Right lobe of liver (tissue), 4 donors: Measurements from ENCODE around the gene DSE.

ENCODE experiments used
- POLR2A ChIP-seq: fragments of 450-650 bp; IDR thresholded peaks from one replicate; pipeline ENCODE4 v1.6.1; 2017; ENCODE audit warnings: antibody characterized with exemption, mild to moderate bottlenecking
- TF ChIP-seq, protein P1 (sequence below), 4 donors: fragments of 200-600 bp in 3 of 4; fragments of 450-650 bp in 1 of 4; IDR thresholded peaks; one replicate each; pipeline versions ENCODE4 v1.5.1 to v1.8.0; 2016 to 2022; ENCODE audit warnings: antibody characterized with exemption in 4 of 4, mild to moderate bottlenecking in 2 of 4
- donor health status: DM: no; HTN: no; CAD: no.
- donor health status: DM: no; HTN: no; CAD: no.
- donor health status: DM: no; HTN: yes; CAD: no.

DNA sequence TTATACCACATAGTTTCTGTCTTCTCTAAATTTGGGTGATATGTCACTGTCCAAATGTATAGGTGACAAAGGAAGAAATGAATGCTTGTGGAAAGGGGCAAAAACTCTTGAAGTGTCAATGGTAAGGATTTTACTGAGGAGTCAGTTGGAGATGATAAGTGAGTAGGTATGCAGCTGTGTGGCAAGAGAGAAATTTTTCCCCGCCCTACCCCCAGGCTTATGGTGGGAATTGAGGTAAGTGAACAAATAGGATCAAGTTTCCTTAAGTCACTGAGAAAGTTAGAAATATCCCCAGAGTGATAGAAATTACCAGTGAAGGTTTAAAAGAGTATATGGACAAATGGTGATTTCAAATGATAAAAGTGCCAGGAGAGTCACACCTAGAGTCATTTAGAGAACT is 11.8 kb downstream of the DSE start:
- no peak for TF ChIP-seq POLR2A
- TF ChIP-seq, protein P1, sequence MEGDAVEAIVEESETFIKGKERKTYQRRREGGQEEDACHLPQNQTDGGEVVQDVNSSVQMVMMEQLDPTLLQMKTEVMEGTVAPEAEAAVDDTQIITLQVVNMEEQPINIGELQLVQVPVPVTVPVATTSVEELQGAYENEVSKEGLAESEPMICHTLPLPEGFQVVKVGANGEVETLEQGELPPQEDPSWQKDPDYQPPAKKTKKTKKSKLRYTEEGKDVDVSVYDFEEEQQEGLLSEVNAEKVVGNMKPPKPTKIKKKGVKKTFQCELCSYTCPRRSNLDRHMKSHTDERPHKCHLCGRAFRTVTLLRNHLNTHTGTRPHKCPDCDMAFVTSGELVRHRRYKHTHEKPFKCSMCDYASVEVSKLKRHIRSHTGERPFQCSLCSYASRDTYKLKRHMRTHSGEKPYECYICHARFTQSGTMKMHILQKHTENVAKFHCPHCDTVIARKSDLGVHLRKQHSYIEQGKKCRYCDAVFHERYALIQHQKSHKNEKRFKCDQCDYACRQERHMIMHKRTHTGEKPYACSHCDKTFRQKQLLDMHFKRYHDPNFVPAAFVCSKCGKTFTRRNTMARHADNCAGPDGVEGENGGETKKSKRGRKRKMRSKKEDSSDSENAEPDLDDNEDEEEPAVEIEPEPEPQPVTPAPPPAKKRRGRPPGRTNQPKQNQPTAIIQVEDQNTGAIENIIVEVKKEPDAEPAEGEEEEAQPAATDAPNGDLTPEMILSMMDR (IDR thresholded peaks at IDR 0.05), result no peak
